DMS 273 (cell line): ENCODE results near the gene BSND.
"Not testable (repeated sequence)": the region's sequence is repeated elsewhere in the genome, so short reads cannot be mapped to it uniquely, and the experiment has no call there.

Source experiments
- DNase-seq: peaks from one replicate; lab custom pipeline; 2025; ENCODE audit not compliant: unreplicated experiment; lab: John Stamatoyannopoulos, UW

Gene BSND

DNA sequence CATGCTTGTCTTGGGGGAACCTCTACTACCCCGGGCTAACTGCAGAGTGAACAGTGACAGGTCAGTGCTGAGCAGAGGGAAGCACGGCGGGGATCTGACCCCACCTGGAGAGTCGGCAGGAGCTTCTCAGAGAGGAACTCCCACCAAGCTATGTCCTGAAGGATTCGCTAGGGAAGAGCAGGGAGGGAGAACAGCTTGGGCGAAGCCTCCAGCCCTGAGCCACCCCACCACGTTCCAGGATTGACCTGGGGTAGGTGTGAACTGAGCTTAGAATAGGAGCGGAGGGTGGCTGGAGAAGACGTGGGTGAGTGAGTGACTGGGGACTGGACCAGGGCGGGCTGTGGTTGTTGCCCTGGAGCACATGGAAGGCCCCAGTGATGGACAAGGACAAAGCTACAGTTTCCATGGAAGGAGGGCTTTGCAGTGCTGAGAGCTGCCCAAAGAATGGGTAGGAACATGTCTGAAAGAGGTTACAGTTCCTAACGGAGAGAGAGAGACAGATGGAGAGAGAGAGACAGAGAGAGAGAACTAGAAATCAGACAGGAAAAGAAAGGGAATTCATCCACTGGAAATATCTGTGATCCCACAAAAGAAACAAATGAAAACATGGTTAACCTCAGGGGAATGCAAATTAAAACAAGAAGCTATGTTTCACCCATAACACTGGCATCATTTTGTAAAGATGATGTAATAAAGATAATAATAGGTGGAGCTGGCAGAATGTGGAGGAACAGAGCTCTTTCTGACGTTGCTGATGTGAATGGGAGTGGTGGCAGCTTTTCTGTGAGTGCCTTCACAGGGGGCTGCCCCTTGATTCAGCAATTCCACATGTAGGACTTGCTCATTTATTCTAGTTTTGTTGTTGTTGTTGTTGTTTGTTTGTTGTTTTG lies 17.2 kb downstream of the BSND start:
- no peak for DNase-seq

DNA sequence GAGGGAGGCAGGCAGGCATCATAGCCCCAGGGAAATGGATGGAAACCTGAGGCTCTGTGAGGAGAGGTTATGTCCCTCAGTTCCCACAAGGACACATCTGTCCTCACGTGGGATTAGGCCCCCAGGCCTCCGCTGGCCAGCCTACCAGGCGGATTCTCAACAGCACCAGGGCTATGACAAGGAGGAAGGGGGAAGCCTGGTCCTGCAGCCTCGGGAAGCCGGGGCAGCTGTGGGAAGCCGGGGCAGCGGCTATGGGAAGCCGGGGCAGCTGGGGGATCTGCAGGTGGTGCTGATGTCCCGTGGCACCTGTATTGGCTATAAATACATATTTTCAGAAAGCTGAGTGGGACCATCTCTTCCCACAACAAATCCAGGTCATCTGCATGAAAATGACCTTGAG lies 19.7 kb downstream of the BSND start:
- no peak for DNase-seq

DNA sequence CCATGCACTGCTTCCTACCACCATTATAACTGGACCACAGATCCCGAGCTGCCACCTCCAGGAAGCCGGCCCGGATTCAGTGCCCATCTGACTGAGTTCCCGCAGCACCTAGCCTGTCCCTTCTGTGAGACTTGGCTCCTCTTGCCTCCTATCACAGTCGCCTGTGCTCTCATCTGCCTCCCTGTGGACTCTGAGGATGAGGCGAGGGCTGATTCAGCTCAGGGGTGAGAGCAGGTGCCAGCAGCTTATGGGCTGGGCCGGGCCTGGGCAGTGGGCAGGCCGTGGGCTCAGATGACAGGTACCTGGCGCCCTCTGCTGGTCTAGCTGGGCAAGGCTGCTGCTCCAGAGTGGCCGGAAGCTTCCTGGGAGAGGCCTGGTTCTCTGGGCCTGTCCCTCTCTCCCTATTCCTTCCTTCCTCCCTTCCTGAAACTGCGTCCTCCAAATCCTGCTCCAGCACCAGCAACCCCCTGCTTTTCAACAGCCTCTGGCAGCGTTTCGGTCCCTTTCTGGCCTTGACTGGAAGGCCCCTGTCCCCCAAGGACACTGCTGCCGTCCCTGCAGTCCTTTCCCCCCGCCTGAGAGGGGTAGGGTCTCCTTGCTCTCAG lies 23.3 kb downstream of the BSND start:
- peak; percentile 96 for DNase-seq

DNA sequence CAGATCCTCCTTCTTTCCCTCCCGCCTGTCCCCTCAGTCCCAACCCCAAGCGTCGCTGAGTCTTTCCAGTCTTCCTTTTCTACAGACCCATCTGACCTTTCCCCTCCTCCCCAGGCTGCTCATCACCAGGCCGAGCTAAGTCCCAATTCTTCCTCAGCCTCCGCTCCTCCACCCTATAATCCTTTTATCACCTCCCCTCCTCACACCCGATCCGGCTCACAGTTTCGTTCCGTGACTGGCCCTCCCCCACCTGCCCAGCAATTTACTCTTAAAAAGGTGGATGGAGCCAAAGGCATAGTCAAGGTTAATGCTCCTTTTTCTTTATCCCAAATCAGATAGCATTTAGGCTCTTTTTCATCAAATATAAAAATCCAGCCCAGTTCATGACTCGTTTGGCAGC lies 25.4 kb downstream of the BSND start:
- not testable (repeated sequence) for DNase-seq

DNA sequence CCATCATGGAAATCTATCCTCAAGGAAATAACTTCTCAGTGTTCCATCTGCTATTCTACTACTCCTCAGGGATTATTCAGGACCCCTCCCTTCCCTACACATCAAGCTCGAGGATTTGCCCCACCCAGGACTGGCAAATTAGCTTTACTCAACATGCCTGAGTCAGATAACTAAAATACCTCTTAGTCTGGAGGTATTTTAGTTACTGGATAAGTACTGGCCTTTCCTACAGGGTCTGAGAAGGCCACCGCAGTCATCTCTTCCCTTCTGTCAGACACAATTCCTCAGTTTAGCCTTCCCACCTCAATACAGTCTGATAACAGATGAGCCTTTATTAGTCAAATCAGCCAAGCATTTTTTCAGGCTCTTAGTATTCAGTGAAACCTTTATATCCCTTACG lies 27.9 kb downstream of the BSND start:
- DNase-seq: not testable (repeated sequence)

DNA sequence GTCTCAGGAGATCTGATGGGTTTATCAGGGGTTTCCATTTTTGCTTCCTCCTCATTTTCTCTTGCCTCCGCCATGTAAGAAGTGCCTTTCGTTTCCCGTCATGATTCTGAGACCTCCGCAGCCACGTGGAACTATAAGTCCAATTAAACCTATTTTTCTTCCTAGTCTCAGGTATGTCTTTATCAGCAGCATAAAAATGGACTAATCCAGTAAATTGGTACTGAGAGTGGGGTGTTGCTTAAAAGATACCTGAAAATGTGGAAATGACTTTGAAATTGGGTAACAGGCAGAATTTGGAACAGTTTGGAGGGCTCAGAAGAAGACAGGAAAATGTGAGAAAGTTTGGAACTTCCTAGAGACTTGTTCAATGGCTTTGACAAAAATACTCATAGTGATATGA lies 32.4 kb downstream of the BSND start:
- DNase-seq: not testable (repeated sequence)

DNA sequence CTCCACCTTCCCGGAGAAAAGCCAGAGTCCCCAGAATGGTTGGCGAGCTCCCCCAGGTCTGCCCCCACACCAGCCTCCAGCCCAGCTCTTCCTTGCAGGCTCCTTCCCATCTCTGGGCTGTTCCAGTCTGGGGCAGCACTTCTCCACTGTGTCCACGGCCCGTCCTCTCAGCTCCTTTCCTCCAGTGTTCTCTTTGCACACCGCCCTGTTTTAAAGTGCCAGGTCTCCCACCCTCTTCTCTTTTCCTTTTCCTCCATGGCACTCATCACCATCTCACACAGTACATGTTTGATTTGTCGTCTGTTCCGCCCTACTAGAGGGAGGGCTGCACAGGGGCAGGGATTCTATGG lies 34.5 kb downstream of the BSND start:
- DNase-seq: no peak

DNA sequence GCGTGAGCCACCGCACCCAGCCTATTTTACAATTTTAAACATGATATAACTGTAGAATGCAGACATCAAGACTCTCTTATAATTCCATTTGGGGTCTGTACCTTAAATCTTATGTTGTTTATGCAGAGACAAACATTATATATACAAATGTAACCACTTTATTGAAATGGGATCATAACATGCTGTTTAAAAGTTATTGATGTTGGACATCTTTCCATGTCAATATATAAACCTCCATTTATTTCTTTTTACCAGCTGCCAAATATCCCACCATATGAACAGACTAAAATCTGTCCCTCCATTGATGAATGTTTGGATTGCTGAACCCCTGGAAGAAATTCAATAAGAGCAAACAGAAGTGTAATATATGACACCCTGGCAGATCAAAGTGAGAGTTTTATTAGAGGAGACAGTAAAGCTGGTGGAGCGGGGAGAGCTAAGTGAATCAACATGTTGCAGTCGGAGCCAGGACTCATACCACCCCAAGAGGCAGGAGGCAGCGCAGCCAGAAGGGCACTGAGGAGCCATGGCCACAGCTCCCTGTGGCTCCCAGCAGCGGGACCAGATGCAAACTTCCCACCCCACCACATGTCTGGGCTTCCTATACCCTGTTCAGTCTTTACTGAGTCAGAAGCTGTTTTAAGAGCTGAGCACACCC lies 35.9 kb downstream of the BSND start:
- peak; percentile 32 for DNase-seq

DNA sequence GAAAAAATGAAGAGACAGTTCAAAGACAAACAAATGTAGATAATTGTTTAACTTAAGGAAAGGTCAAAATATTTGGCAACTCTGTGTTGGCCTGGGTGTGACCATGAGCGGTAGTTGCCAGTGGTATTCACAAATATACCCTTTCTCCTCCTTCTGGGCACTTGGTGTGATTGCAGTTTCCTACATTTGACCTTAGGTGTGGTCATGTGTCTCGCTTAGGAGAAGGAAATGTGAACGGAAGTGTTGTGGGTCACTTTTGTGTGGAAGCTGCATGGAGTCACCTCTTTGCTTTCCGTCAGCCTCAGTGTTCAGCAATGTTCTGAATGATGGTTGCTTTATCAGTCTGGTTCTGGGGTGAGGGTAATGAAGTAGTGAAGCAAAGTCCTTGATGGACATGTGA lies 37.2 kb downstream of the BSND start:
- DNase-seq: no peak

DNA sequence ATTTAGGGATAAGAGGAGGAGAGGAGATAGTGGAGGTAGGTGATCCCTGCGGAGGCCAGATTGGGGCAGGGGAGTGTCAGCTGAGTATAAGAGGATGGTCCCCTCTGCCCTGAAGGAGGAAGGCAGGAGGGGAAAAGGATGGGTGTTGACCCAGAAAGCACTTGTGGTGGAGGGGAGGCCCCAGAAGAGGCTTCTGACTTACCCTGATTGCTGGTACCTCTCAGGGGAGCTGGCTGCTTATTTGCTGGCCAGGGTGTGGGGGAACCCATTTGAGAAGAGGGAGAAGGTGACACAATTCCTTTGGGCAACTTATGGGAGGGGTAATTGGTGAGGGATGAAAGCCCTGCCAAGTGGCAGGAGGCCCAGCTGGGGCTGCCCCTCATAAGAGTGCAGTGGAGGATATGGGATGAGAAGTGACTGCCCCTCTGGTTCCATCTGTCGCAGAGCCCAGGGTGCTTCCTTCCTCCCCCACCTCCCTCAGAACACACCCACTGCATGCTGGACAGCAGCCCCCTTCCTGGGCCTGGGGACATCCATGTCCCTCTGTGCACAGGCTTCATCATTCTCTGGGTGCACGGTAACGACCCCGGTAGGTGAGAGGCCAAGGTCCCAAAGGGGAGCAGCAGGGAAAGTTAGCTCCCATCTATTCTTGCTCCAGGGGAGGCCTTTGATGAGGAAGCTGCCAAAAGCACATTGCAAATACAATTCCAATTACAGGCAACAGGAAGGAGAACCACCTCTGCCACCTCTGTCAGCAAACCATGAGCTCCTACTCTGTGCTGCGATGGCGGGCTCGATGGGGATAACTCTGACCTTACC lies 39.2 kb downstream of the BSND start:
- DNase-seq: peak; percentile 66

DNA sequence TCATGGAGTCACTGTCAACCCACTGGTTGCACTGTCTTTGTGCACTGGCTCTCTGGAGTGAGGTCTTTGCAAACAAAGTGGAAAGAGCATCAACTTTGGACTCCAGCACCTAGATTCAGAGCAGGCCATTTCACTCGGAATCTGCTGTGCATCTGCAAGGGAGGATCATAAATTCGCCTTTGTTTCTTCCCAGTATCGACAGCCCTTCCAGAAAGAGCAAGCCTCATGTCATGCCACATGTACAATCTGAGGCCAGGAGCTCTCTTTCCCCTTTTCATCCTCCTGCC lies 39.8 kb downstream of the BSND start:
- DNase-seq: no peak

DNA sequence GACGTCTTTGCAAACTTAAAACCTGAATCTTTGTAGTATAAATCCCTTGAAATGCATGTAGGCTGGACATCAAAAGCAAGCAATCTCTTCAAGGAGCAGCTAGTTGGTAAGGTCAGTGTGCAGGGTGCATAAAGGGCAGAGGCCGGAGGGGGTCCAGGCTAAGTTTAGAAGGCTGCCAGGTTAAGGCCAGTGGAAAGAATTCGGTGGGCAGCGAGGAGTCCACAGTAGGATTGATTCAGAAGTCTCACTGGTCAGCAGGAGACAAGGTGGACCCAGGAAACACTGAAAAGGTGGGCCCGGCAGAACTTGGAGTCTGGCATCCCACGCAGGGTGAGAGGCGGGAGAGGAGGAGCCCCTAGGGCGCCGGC lies 40.2 kb downstream of the BSND start:
- no peak for DNase-seq

DNA sequence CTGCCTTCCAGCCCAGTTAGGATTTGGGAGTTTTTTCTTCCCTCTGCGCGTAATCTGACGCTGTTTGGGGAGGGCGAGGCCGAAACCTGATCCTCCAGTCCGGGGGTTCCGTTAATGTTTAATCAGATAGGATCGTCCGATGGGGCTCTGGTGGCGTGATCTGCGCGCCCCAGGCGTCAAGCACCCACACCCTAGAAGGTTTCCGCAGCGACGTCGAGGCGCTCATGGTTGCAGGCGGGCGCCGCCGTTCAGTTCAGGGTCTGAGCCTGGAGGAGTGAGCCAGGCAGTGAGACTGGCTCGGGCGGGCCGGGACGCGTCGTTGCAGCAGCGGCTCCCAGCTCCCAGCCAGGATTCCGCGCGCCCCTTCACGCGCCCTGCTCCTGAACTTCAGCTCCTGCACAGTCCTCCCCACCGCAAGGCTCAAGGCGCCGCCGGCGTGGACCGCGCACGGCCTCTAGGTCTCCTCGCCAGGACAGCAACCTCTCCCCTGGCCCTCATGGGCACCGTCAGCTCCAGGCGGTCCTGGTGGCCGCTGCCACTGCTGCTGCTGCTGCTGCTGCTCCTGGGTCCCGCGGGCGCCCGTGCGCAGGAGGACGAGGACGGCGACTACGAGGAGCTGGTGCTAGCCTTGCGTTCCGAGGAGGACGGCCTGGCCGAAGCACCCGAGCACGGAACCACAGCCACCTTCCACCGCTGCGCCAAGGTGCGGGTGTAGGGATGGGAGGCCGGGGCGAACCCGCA lies 40.8 kb downstream of the BSND start, which contains the start of gene PCSK9:
Gene PCSK9 (plus strand): TSS at position 207 of the 741 bp plus-strand sequence. CDS start 290 bp downstream, at position 497.
- peak; percentile 32 for DNase-seq

DNA sequence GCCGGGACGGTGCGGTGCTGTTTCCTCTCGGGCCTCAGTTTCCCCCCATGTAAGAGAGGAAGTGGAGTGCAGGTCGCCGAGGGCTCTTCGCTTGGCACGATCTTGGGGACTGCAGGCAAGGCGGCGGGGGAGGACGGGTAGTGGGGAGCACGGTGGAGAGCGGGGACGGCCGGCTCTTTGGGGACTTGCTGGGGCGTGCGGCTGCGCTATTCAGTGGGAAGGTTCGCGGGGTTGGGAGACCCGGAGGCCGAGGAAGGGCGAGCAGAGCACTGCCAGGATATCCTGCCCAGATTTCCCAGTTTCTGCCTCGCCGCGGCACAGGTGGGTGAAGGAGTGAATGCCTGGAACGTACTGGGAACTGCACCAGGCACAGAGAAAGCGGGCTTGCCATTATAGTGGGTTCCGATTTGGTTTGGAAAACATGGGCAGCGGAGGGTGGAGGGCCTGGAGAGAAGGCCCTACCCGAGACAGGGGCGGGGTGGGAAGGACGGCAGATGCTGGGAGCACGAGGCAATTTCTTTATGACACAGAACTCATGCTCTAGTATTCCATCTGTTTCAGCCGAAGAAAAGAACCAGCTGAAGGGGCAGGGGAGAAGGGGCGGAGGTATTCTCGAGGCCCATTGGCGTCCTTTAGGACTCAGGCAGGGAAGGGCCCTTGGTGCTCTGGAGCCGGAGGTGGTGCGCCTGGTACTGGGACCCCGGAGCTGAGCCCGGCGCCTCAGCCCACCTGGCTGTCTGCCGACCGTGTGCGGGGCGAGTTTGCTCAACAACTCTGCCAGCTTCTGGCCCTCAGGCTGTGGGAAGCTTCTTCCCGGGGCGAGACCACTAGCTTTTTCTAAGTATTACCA lies 41.6 kb downstream of the BSND start:
- DNase-seq: peak; percentile 88

DNA sequence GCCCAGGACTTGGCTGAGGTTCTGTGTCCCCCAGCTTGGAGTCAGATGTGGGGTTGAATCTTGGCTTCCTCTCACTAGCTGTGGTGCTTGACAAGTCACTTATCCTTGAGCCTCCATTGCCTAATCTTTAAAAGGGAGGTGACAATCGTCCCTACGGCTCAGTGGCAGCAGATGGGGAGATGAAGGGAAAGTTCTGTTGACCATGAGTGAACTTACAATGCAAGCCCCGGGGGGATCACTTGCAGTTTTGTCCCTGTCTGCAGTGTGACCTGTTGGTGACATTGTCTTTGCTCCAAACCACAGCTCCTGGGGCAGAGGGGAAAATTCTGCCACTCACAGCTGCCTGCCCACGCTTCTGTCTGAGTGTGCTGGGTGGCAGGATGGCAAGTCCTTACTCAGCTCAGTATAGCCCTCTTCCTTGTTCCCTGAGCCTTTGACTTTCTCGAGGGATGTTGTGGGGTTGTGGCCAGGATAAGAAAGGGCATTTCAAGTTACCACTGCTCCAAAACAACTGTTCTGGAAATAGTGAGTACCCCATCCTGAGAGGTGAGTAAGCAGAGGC lies 42.3 kb downstream of the BSND start:
- no peak for DNase-seq

DNA sequence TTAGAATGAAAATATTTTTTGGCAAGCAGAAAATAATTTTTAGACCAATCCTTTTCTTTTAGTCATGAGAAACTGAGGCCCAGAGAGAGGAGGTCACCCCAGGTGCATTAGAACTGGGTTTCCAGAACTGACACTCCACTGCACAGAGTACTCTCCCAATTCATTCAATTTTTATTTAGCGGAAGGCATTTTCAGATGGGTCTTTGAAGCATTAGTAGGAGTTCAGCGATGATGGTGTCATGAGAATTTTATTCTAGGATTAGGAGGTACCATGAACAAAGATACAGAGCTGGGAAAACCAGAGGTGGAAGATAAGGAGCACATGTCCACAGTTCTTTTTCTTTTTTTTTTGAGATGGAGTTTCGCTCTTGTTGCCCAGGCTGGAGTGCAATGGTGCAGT lies 42.9 kb downstream of the BSND start:
- no peak for DNase-seq

DNA sequence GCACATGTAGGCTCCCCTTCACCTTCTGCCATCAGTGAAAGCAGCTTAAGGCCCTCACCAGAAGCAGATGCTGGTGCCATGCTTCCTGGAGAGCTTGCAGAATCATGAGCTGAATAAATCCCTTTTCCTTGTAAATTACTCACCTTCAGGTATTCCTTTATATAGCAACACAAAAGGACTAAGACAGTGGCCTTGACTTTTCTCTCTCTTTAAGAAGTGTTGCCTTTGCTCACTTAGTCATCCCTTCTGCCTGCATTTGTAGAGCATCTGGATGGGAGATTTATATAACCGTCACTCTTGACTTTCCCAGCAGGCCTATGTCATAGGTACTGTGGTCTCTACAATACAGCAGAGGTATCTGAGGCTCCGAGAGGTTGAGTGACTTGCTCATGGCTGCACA lies 44.3 kb downstream of the BSND start:
- peak; percentile 41 for DNase-seq

DNA sequence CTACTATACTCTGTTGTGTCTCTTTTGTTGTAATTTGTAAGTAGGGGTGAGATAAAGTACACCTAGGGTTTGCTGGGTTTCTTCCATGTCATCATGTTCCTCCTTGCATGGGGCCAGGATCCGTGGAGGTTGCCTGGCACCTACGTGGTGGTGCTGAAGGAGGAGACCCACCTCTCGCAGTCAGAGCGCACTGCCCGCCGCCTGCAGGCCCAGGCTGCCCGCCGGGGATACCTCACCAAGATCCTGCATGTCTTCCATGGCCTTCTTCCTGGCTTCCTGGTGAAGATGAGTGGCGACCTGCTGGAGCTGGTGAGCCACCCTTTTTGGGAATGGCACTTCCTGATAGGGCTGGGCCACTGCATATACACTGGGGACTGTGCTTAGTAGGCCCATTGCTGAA lies 45.0 kb downstream of the BSND start:
- no peak for DNase-seq

DNA sequence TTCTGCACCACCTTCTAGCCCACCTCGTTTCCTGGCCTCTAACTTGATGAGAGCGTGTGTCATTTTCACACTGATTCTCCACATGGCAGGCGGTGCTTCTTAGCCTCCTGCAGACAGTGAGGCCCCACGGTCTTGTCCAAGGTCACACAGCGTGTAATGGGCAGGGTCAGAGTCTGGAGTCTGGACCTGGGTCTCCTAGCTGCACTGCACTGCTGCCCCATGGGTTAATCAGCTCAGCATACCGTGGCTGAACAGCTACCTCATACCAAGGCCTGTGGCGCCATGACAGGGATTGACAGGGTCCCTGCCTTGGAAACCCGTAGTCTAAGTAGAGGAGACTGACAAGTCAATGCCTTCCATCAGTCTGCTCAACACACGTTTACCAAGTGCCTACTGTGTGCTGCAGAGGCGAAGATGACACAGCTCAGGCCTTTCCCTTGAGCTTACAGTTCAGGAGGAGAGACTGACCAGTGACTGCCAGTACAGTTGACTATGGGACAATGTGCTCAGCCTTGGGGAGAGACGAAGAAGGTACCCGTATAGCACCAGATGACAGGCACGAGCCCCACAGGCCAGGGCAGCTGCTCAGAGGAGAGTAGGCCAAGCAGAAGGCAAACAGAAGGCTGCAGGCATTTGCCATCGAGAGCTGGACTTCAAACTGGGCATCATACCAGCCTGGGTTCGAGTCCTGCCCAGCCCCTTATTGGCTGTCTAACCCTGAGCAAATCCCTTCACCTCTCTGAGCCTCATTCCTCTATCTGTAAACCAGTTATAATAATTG lies 46.1 kb downstream of the BSND start:
- no peak for DNase-seq
